ENCODE measurements around the gene LRRC10B. TPM values are rescaled to one million over a fixed set of nuclear protein-coding genes. Genes with fewer than 3 reads are reported as not detected.

Gene LRRC10B
- total and polyA plus RNA-seq, 2 of the 8 experiments (the other 6 are each of a cell fraction or from before 2014, with no cell fraction given): 0.47 to 0.71 TPM

DNA sequence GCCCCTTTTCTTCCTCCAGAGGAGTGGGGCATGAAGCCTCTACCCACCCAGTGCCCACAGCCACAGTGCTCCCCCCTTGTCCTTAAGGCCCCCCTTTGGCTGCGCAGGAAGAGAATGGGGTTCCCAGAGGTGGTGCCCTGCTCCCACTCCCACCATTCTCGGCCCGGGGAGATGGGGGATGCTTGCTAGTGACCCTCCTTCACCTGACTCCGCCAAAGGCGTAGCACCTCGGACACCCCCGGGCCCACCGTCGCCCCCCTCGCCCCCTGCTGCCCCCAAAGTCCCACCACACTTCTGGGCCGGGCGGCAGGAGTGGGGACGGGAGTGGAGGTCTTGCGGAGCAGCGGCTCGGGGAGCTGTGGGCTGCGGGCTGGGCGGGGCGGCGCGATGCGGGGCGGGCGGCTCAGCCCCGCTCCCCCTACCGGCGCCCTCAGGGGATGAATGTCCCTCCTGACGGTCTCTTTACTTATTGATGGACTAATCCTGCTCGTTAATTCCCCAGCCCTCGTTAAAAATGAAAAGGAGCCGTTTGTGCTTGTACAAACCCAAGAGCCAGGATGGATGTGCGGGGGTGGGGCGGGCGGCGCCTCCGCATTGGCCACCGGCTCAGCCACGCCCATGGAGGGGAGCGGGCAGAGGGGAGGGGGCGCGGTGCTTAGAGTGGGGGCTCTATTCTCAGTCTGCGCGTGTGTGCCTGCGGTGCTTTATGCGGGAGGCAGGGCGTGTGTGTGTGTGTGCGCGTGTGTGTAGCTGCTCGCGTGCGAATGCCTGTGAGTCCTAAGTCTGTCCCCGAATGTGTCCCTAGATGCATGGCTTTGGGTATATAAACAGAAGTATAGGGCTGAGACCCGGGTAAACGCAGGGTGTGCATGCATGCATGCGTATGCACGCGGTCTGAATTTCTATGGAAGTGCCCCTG, 46.8 kb downstream of the LRRC10B start (continued):
- TF ChIP-seq, protein P1, sequence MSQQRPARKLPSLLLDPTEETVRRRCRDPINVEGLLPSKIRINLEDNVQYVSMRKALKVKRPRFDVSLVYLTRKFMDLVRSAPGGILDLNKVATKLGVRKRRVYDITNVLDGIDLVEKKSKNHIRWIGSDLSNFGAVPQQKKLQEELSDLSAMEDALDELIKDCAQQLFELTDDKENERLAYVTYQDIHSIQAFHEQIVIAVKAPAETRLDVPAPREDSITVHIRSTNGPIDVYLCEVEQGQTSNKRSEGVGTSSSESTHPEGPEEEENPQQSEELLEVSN (IDR thresholded peaks at IDR 0.05): no peak
- no peak for TF ChIP-seq TAF1 (IDR thresholded peaks at IDR 0.05; ENCODE audit: low read depth, low read length)
